ENCODE results near the gene MAP2K6. TPM values are rescaled to one million over a fixed set of nuclear protein-coding genes. Genes with fewer than 3 reads are reported as not detected.

Gene MAP2K6
- polyA plus RNA-seq, 1 of the 3 experiments (the other 2 are of a cell fraction), result 6.7 TPM

- no peak for TF ChIP-seq PBX3 (IDR thresholded peaks at IDR 0.05)
- TF ChIP-seq CTCF (IDR thresholded peaks at IDR 0.05), result no peak
- no peak for TF ChIP-seq SMC3 (IDR thresholded peaks at IDR 0.05; ENCODE audit: low read depth, low read length)
These were observed 2.2 kb upstream of the MAP2K6 start (continued) for GRCh38 chr17:69412251-69412671.

GRCh38 chr17:69415431-69415830, 934 bp downstream of the MAP2K6 start:
- CTCF ChIA-PET, result interaction anchor here (0.9 to 2.1 kb wide), 8 partner anchors 11 to 114 kb away, joined by 3 to 18 read pairs (median 4); no protein-coding TSS in a partner anchor
- H3K4me3 ChIP-seq (ENCODE audit: low read depth in 2 of 2, low read length in 1 of 2), result peak overlapping the region; percentile 69 to 77

GRCh38 chr17:69417545-69418483, 3.3 kb downstream of the MAP2K6 start:
- POLR2A ChIA-PET, result no interaction called here
- Histone ChIP-seq H3K4me1 (ENCODE audit: control insufficient read depth in 1 of 2, insufficient read depth in 2 of 2, low read depth in 1 of 2, low read length in 1 of 2) (peaks cover 21 to 28% of the 10 kb centered on the region in 2 experiments; a peak in 3 of 4 replicates), H2AFZ (ENCODE audit: low read depth) (peak overlapping the region; percentile 72)

More at GRCh38 chr17:69415431-69415830, 934 bp downstream of the MAP2K6 start:
- TF ChIP-seq MXI1 (IDR thresholded peaks at IDR 0.05; ENCODE audit: low read depth, low read length), result no peak
- TF ChIP-seq SIN3A (IDR thresholded peaks at IDR 0.05; ENCODE audit: borderline replicate concordance, low read depth, low read length), result no peak
- Histone ChIP-seq H3F3A (replicated peaks; ENCODE audit: insufficient read depth) (peaks cover 4% of the 10 kb centered on the region), H3K27ac (ENCODE audit: low read depth in 2 of 2, low read length in 1 of 2) (peak overlapping the region in 1 of 2 experiments; percentile 84; a peak in 2 of 4 replicates), H3K27me3 (ENCODE audit: insufficient read depth) (no peaks in the 10 kb centered on the region), H2AFZ (ENCODE audit: low read depth) (peak overlapping the region; percentile 92), H3K36me3 (replicated peaks in 1 of 2; ENCODE audit: control insufficient read depth in 1 of 2, insufficient read depth in 2 of 2, low read length in 1 of 2) (no peaks in the 10 kb centered on the region), H3K4me1 (ENCODE audit: control insufficient read depth in 1 of 2, insufficient read depth in 2 of 2, low read depth in 1 of 2, low read length in 1 of 2) (peaks cover 21 to 28% of the 10 kb centered on the region in 2 experiments; a peak in 3 of 4 replicates), H3K9me2 (no peaks in the 10 kb centered on the region), H3K4me2 (peak overlapping the region; percentile 92), H3K79me2 (ENCODE audit: insufficient read depth) (peaks cover 13% of the 10 kb centered on the region; the same call in 1 of the 2 replicates), H3K9me3 (no peaks in the 10 kb centered on the region), H4K20me1 (ENCODE audit: insufficient read depth) (no peaks in the 10 kb centered on the region), H3K9ac (peak overlapping the region; percentile 19; the same call in 1 of the 2 replicates)
- no peak for DNase-seq
- WGBS (ENCODE audit: low lambda C conversion rate), result 30% methylated on average over 6 of the region's 6 CpGs
- POLR2A ChIA-PET, result interaction anchor here (1.3 kb wide), 1 partner anchor 89 kb away, joined by 4 read pairs; the partner anchor contains the start of gene ABCA5

More at GRCh38 chr17:69417545-69418483, 3.3 kb downstream of the MAP2K6 start:
- TF ChIP-seq PBX3 (IDR thresholded peaks at IDR 0.05) (no peak), EZH2phosphoT487 (IDR thresholded peaks at IDR 0.05; ENCODE audit: borderline replicate concordance, low read depth) (no peak), SIN3A (IDR thresholded peaks at IDR 0.05; ENCODE audit: borderline replicate concordance, low read depth, low read length) (0 out of 2 replicates have a peak, but pooled peaks have one; percentile 36), POLR2AphosphoS5 (IDR thresholded peaks at IDR 0.05; ENCODE audit: low read depth, low read length) (no peak), FOXM1 (IDR thresholded peaks at IDR 0.05; ENCODE audit: low read depth) (no peak), TAF1 (IDR thresholded peaks at IDR 0.05; ENCODE audit: borderline replicate concordance, low read depth, low read length) (peak; percentile 86), ZBTB33 (IDR thresholded peaks at IDR 0.05; ENCODE audit: borderline replicate concordance, low read depth) (no peak), TCF12 (IDR thresholded peaks at IDR 0.05) (peak; percentile 27)
- no peak for DNase-seq
- CTCF ChIA-PET, result interaction anchor here (1.0 kb wide), 1 partner anchor 23 kb away, joined by 4 read pairs; no protein-coding TSS in a partner anchor
- Histone ChIP-seq H3K9me2 (no peaks in the 10 kb centered on the region), H4K20me1 (ENCODE audit: insufficient read depth) (no peaks in the 10 kb centered on the region), H3K27ac (ENCODE audit: low read depth in 2 of 2, low read length in 1 of 2) (peak overlapping the region; percentile 39 to 74; a peak in 3 of 4 replicates), H3K36me3 (replicated peaks in 1 of 2; ENCODE audit: control insufficient read depth in 1 of 2, insufficient read depth in 2 of 2, low read length in 1 of 2) (no peaks in the 10 kb centered on the region), H3K9me3 (no peaks in the 10 kb centered on the region), H3K9ac (peak overlapping the region; percentile 9; the same call in 1 of the 2 replicates), H3K79me2 (ENCODE audit: insufficient read depth) (peaks cover 13% of the 10 kb centered on the region; the same call in 1 of the 2 replicates), H3F3A (replicated peaks; ENCODE audit: insufficient read depth) (peaks cover 4% of the 10 kb centered on the region), H3K4me3 (ENCODE audit: low read depth in 2 of 2, low read length in 1 of 2) (peak overlapping the region; percentile 18 to 19; a peak in 3 of 4 replicates), H3K27me3 (ENCODE audit: insufficient read depth) (no peaks in the 10 kb centered on the region), H3K4me2 (peak overlapping the region; percentile 64)
- WGBS (ENCODE audit: low lambda C conversion rate), result 21% methylated on average over 5 of the region's 5 CpGs
